HG03060 (cell line): Measurements from ENCODE around the gene DSCAM.
"Not testable (repeated sequence)": the region's sequence is repeated elsewhere in the genome, so short reads cannot be mapped to it uniquely, and the experiment has no call there.

Experiments used
- ATAC-seq: cut with Tn5 transposase; IDR thresholded peaks from one replicate; pipeline ENCODE4 v1.9.1; 2021; ENCODE audit warnings: low read depth, moderate number of reproducible peaks; ENCODE audit not compliant: unreplicated experiment

Gene DSCAM

DNA sequence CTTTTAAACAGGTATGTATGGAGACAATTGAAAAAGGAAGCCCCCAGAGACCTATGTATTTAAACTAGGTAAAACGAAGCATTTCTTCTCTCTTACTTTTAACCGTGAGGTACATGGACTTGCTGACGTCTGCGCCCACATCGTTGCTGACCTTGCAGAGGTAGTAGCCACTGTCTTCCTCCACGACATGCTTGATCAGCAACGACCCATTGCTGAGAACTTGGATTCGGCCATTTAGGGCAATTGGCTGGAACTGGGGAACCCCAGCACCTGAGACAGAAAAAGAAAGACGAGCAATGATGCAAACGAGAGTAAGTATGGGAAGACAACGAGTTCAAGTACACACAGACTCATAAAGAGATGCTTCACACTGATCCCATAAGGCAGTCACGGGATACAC is 571.0 kb downstream of the DSCAM start:
- ATAC-seq = no peak

DNA sequence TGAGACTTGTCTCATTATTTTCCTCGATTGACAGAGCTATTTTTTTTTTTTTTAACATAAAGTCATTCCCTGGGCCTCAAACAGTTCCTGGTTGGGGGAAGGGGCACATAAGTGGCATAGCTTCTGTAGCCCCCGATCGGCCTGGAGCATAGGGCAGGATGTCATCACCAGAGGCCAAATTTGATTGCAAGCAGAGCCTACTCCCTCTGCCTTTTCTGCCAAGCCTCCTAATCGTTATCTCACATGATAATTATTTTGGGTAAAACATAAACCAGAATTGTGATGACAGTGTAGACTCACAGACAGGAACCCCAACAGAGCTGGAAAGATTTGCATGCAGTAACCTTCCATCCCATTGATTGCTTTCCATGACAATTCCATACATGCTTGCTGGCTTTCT is 574.9 kb downstream of the DSCAM start:
- no peak for ATAC-seq

DNA sequence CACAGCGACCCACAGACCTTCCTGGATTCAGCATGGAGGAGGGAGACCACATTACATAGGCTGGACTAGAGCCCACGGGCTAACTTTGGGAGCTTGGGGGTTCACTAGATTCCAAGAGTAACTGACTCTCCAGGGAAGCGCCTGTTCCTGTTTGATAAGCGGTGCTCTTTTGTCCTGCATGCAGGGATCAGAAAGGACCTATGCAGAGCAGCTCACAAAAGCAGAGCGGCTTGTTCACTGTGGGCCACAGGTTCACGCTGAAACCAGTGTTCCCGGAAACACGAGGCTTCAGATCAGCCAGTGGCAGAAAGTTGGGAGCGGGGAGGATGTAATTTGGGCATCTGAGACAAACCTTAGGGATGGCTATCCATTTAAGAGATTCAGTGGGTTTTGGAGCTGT is 575.8 kb downstream of the DSCAM start:
- ATAC-seq = no peak

DNA sequence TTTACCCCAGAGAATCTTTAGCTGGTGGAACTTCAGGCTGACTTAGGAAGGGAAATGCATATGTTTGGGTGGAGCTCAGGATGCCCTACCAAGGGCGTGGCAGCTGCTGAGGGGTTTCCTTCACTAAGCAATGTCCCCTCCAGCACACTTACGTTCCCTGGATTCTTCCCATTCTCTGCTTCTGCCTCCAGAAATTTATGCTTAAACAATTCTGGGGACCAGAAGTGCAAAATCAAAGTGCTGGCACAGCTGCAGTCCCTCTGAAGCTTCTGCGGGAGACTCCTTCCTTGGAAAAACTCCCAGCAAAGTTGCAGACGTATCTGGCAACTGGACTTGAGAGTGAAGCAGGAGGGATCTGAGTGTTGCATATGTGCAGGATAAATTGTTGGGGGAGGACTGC is 576.9 kb downstream of the DSCAM start:
- no peak for ATAC-seq

DNA sequence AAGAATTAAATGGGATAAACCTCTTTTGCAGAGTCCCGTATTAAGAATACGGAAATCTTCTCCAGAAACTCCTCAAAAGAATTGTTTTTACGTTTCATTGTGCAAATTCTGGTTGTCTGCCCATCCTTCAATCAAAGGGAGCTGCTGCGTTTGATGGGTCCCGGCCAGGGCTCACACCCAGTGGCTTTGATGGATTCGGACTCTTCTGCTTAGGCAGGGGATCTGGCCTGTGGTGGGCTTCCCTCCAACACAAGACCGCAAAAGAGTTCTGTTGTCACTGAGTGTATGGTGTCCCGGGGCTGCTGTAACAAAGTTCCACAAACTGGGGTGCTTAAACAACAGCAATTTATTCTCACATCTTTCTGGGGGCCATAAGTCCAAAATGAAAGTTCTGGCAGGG is 577.7 kb downstream of the DSCAM start:
- no peak for ATAC-seq

DNA sequence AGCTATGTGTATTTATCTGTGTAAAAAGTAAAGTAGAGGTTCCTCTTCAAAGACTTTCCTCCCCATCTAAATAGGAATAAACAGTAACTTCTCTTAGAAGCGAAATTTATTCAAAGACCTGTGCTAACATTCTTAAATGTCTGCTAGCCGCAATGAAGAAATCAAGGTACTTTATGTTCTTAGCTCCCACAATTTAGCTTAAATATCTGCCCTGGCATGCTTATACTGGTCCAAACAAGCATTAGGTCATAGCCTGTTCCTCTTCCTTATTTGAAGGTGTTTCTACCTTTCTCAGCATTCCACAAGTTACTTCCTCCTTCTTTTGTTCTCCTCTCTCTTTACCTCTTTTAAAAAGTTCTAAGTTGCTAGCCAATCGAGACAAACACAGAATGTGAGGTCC is 588.5 kb downstream of the DSCAM start:
- ATAC-seq = not testable (repeated sequence)

DNA sequence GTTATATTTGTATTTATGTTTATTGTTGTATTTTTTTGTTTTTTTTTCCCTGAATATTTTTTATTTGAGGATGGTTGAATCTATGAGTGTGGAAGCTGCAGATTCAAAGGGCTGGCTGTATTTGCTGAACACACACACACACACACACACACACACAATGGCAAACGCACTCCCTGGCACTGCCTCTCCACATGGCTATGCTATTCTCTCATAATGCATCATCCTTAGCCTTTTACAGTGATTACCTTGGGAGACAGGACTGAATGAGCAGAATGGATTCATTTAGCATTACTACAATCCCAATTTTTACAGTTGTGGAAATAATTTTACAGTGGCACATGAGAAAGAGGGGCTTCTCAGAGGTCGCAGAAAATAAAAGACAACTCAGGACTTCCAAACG is 589.6 kb downstream of the DSCAM start:
- no peak for ATAC-seq

DNA sequence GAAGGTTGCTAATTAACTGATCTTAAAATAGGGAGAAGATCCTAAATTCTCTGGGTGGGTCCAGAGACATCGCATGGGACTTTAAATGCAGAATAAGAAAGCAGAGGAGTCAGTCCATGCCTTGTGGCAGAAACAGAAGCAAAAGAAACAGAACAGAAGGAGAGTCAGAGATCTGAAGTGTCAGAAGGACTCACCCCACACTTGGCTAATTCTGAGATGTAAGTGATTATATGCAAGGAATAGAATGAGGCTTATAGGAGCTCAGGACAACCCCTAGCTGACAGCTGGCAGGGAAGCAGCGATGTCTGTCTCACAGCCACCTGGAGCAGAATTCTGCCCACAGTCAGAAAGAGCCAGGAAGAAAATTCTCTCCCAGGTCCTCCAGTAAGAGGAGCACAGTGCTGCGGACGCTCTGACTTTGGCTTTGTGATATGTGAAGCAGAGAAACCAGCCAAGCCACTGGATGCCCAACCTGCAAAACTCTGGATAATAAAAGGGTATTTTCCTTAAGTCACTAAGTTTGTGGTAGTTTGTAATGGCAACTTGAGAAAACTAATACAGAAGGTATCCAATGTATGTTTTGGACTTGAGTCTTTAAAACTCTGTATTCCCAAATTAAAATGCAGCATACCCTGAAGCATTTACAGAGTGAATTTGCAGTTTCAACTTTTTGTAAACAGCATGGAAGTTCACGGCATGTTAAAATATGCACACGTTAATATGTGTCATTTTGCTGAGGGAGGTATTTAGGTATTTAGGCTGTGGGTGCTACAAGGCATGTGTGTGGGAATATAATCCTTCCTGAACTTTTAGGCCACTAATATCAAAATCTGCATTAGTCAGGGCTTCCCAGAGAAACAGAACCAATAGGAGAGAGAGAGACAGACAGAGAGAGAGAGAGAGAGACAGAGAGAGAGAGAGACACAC is 591.2 kb downstream of the DSCAM start:
- no peak for ATAC-seq

DNA sequence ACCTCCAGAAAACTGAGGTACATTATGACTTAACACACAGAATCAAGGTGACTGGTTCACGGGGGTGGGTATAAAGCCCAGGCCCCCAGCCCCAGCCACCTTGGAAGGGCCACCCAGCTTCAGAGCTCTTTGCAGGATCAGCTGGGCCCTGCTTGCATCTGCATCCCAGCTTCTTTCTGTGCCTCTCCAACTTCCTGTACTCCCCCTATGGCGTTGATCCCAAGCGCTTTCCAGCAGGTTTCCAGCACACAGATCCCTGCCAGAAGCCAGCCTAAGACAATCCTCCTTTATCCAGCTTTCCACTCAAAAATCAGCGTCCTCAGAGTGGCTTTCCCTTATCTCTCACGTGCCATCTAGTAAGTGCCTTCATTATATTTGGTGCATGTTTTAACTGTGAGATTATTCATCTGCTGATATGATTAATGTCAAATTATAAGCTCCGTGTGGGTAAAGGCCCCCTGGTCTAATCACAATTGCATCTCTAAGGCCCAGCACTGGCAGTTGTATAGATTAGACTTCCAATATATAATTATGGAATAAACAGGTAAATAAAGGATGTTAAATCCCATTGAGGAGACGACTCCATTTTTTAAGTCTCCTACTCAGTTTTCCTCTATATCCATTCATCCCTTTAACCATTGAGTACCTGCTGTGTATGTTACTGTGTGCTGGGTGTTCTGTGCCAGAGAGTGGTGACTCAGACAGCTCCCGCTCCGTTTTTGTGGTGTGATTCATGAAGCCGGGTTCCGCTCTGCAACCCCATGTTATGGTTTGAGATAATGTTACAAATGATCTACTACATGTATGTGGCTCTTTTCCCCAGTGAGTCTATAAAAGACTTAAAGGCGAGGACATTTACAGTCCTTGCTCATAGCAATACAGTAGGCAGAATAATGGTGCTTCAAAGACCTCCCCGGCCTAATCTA is 592.2 kb downstream of the DSCAM start:
- ATAC-seq = no peak

DNA sequence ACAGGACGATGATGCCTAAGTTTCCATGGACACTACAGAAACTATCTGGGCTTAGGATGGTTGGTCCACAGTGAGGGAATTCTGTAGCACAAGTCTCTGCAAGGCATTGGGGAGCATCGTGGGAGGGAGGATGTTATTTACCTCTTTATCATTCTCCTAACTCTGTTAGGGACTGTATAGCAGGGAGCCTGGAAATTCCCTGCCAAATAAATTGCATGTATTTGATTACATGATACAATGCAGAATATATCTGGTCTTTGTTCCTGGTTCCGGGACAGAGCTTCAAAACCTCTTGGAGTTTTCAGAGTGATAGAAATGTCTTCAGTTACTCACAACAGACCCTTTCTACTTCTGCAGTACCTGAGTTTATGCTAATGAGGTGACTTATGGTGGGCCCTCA is 593.8 kb downstream of the DSCAM start:
- no peak for ATAC-seq

DNA sequence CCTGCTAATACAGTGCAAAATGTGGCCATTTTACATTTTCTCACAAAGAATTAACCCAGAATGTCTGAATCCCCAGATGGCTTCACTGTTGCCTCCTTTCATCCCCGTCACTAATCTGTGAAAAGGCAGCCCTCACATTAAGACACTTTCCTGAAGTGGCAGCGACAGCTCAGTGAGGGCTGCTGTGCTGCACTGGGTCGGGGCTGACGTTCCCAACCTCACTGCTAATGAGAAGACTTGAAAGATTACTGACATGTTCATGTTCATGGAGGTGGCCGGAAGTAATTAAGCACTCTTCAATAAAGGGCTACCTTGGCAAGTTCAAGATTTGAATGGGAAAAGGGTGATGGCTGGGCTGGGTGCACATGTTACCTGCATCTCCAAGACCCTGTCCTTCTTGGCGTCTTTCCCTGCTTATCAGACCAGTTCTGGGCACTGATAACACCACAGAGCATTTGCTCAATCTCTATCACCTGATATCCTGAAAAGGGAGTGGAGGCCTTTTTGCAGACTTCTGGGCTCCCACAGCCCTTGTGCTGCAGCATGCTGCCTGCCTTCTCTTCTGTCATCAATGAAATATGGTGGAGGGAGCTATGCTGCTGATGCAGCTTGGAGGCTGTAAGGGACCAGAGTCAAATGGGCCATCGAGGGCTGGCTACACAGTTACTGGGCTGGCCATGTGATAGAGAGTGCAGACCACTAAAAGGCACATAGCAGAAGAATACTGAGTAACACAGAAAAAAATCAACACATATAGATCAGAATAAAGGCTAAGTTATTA is 596.3 kb downstream of the DSCAM start:
- ATAC-seq = no peak

DNA sequence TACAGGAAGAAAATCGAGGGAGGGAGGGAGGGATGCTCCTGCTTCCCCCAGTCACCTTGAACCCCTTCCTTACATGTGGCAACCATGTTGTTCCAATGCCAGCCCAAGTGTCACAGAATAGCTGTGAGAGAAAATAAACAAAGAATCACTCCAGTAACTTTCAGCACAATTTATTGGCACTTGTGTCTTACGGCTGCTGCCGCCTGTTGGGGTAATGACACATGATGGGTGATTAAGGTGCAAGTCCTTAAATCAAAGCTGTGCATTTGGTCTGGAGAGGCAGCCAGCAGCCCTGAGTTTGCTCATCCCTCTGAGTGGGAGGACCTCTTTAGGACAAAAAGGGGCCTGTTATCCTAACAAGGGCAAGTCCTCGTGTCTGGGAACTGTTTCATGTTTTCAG is 602.0 kb downstream of the DSCAM start:
- ATAC-seq = no peak

DNA sequence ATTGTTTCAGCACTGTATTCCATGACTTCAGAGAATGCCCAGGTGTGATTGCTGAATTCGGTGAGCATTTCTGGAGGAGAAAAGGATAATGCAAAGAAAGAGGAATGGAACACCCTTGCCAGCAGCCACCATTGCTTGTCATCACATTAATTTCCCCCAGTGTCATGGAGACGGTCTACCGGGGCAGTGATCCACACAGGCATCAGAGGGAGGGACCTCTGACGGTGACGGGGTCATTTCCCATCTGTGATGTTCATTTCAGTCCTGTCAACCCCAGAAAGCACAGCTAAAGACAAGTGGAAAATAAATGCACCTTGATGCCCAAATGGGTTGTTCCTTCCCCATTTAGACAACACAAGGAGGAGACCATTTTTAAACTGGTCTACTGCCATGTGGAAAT is 603.3 kb downstream of the DSCAM start:
- ATAC-seq = no peak

DNA sequence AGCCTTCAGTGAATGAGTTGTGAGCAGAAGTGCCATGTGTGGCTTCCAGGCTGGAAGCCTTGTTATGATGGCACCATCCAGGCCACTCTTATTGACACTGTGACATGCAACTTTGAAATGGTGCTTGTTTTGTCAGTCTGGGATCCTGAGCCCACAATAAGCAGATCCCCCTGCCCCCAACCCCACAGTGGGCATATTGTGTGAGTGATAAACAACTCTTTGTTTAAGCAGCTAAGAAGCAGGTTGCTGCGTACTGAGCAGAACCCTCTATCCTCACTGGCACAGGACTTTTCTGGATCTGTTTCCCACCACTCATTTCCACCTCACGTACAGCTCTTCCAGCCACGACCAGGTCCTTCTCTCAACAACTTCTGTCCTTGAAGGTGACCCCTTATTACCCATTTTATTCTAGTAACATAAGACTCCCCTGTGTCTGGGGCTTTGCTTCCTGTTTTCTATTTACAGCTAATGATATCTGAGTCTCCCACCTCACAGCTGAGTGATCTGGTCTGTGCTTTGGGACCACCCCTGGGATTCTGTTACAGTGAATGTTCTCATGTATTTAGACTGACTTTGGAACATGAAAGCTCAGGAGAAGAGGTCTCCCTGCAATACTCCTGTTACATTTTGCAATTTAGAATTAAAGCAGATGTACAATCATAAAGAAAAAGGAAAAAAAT is 604.2 kb downstream of the DSCAM start:
- no peak for ATAC-seq

DNA sequence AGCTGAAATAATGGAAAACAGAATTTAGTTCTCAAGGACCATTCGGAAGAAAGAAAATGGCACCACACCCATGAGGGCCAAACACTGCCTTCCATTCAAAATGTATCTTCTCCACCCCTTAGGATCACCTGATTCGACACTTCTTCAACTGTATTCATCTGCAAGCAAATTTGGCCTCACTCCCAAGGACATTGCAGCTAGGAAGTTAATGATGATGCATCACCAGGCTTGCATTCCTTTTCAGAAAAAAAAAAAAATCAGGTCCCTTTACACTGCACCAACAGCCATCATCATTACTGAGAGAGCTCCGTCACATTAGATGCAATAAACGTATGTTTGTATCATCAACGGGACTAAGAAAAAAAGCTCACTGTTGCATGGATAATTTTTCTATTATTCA is 611.4 kb downstream of the DSCAM start:
- no peak for ATAC-seq

DNA sequence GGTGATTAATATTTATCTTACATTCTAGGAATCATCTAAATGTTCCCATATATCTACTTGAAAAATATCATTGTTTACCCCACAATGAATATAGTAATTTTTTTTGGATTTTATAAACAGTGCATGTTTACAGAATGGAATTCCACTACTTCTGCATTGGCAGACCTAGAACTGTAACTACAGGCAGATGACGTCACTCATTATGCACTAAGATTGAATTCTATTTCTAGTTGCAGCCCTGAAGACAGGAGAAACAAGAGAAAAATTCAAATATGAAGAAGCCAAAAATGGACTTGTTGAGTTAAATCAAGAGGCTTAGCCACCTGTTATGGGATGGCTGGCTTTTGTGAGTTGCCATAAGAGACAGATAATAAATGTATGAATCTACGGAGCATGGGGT is 615.0 kb downstream of the DSCAM start:
- ATAC-seq = no peak

DNA sequence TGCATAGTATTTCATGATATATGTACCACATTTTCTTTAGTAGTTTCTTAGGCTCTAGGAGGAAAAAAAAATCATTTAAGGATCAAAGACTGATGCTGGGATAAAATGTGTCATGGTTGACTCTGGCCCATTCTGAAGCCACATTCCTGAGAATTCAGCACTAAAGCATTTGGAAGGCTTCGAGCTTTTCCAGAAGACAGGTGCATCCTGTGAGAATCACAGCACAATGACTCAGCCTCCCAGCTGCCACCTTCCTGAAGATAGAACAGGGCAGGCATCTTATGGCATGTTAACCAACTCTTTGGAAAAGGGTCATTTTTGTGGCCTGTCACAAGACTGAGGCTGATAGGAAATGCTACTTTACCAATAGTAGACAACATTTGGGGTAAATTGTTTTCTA is 619.9 kb downstream of the DSCAM start:
- ATAC-seq = no peak

DNA sequence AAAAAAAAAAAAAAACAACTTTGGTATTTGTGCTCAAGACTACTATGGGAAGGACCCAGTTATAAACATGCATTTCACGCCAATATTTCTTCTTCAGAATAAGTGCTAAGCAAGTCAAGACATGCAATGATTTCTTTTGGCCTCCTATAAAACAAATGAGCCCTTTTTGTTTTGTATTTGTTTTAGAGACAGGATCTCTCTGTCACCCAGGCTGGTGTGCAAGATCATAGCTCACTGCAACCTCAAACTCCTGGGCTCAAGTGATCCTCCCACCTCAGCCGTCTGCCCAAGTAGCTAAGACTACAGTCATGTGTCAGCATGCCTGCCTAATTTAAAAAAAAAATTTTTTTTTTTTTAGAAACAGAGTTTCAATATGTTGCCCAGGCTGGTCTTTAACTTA is 631.0 kb downstream of the DSCAM start:
- ATAC-seq = no peak

DNA sequence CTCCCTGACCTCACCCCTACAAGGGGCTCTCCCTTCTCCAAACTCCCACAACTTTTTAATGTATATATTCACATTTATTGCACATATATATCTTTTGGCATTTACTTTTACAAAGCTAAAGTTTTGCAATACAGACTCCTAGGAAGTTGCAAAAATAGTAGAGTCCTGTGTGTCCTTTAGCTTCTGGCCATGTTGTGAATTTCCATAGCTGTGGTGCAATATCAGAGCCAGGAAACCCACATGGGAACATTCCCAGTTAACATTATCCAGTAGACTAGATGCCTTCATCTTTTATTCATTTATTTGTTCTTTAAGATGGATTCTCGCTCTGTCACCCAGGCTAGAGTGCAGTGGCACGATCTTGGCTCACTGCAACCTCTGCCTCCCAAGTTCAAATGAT is 636.7 kb downstream of the DSCAM start:
- no peak for ATAC-seq

DNA sequence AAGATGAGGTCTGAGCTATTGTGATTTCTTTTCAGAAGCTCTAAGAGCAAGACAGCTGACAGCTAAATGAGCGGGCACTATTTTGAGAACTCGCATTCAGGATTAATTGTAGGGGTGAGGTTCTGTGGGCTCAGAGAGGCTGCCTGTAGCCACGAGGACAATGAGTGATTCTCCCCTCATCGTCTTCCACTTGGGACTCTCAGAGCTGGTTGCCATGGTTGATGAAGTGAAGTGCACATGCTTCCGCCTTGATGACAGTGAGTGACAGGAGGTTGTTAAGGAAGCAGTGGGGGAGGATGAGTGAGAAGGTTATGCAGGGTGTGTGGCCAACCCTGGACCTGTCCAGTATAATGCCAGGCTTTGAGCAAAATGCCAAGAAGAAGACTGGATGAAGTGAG is 638.0 kb downstream of the DSCAM start:
- ATAC-seq = no peak
